ENCODE data around the gene TBX2. TPM values are rescaled to one million over a fixed set of nuclear protein-coding genes. Genes with fewer than 3 reads are reported as not detected.

TBX2 gene
- polyA plus RNA-seq, 6 donors from 2014 or later, result not detected

GRCh38 chr17:61395983-61396585, 3.6 kb upstream of the TBX2 start:
- H3K27me3 Mint-ChIP-seq, result peaks cover 31 to 68% (median 33%) of the 10 kb centered on the region in 3 donors
- peak in 1 of 2 donors; percentile 19 for ATAC-seq (ENCODE audit: low read depth in 2 of 2)

DNA sequence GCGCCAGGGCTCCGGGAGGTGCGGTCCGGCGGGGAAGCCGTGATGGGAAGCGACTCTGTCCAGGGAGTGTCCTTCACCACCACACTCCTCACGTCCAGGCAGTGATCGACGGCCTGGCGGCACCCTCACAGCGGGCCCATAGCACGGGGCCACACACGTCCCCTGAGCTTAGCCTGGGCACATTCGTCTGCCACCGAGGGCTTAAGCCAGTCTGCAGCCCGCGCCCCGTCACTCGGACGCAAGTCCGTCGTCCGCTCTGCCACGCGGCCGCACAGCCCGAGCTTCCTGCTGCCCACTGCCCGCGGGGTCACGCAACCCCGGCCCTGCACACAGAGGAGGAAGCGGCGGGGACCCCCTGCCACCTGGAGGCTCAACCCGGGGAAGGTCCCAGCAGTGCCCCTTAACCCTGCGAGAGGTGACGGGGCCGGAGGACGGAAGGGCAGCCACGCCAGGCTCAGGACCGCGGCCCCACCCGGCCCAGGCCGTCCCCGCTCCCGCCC, 3.0 kb upstream of the TBX2 start:
- H3K27ac Mint-ChIP-seq, result no peak overlapping the region
- no peak overlapping the region for H3K4me3 Mint-ChIP-seq
- ATAC-seq (ENCODE audit: low read depth in 2 of 2) (no peak), DNase-seq (no peak)
- H3K4me1 Mint-ChIP-seq, result peaks cover 17 to 35% (median 23%) of the 10 kb centered on the region in 3 donors
- H3K27me3 Mint-ChIP-seq, result peaks cover 35 to 68% (median 38%) of the 10 kb centered on the region in 3 donors
- peaks cover 0 to 4% (median 1%) of the 10 kb centered on the region in 7 donors for H3K9me3 Mint-ChIP-seq
- peaks cover 0 to 9% of the 10 kb centered on the region in 2 donors for H3K36me3 Mint-ChIP-seq

More at GRCh38 chr17:61395983-61396585, 3.6 kb upstream of the TBX2 start:
- Mint-ChIP-seq H3K4me3 (peak overlapping the region in 2 of 8 donors; percentile 30 to 39), H3K4me1 (peaks cover 13 to 30% (median 18%) of the 10 kb centered on the region in 3 donors), H3K9me3 (peaks cover 0 to 4% (median 1%) of the 10 kb centered on the region in 7 donors), H3K27ac (peak overlapping the region in 4 of 6 donors; percentile 43 to 72 (median 56)), H3K36me3 (peaks cover 0 to 9% of the 10 kb centered on the region in 2 donors)
- DNase-seq, result no peak

DNA sequence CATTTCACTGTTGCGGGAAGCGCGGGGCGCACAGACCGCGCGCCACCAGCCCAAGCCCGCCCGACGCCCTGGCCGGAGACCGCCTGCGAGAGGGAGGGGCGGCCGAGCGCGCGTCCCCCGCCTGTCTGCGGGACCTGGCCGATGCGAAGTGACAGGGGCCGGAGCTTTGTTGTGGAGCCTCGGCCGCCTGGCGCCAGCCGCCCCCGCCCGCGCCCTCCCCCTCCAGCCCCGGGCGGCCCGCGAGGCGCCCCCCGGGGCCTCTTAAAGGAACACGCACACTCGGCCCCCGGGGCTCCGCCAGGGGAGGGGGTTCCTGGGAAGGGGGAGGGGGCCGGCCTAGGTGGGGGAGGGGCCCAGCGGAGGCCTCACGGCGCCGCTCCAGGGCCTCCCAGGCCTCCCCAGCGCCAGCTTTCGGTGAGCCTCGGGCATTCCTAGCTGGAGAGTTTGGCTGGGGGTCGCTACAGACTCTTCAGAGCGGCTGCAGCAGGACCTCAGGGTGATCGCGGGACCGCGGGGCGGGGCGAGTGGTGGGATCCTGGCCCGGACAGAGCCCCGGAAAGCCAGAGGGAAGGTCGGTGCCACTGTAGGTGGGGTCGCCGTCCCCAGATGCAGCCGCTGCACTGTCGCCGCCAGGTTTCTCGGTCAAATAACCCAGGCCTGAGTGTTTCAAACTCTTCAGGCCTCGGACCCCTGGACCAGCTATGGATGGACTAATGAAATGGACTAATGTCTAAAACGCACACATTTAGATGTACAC, 2.4 kb upstream of the TBX2 start:
- Mint-ChIP-seq H3K9me3 (peaks cover 0 to 4% (median 1%) of the 10 kb centered on the region in 7 donors), H3K4me3 (peak overlapping the region in 5 of 8 donors; percentile 6 to 84 (median 69)), H3K4me1 (peaks cover 17 to 36% (median 24%) of the 10 kb centered on the region in 3 donors), H3K27ac (peak overlapping the region in 2 of 6 donors; percentile 72 to 86), H3K27me3 (peaks cover 40 to 66% (median 40%) of the 10 kb centered on the region in 3 donors), H3K36me3 (peaks cover 0 to 9% of the 10 kb centered on the region in 2 donors)
- ATAC-seq (ENCODE audit: low read depth in 2 of 2) (no peak), DNase-seq (no peak)

- Mint-ChIP-seq H3K27me3 (peaks cover 55 to 67% (median 55%) of the 10 kb centered on the region in 3 donors), H3K9me3 (peaks cover 0 to 10% (median 2%) of the 10 kb centered on the region in 7 donors), H3K36me3 (peaks cover 0 to 17% of the 10 kb centered on the region in 2 donors), H3K27ac (peak overlapping the region; percentile 38 to 86 (median 78)), H3K4me1 (peaks cover 32 to 50% (median 38%) of the 10 kb centered on the region in 3 donors), H3K4me3 (peak overlapping the region; percentile 21 to 87 (median 75))
- DNase-seq (no peak), ATAC-seq (ENCODE audit: low read depth in 2 of 2) (no peak)
These were observed 917 bp upstream of the TBX2 start for GRCh38 chr17:61398721-61399130.

DNA sequence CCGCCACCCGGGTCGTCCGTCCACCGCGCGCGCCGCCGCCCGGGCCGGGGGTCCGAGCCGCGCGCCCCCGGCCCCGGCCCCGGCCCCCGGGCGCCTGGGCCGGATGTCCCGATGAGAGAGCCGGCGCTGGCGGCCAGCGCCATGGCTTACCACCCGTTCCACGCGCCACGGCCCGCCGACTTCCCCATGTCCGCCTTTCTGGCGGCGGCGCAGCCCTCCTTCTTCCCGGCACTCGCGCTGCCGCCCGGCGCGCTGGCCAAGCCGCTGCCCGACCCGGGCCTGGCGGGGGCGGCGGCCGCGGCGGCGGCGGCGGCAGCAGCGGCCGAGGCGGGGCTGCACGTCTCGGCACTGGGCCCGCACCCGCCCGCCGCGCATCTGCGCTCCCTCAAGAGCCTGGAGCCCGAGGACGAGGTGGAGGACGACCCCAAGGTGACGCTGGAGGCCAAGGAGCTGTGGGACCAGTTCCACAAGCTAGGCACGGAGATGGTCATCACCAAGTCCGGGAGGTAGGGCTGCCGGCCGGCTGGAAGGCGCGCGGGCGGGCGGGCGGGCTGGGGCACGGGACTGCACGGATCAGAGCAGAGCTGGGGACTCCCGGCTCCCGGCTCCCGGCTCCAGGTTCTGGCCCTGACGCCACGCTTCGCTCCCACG, 548 bp downstream of the TBX2 start:
- Mint-ChIP-seq H3K27me3 (peaks cover 50 to 62% (median 55%) of the 10 kb centered on the region in 3 donors), H3K27ac (peak overlapping the region in 1 of 6 donors; percentile 52), H3K36me3 (peaks cover 0 to 17% of the 10 kb centered on the region in 2 donors), H3K4me3 (peak overlapping the region; percentile 76 to 90 (median 80)), H3K4me1 (peaks cover 37 to 54% (median 41%) of the 10 kb centered on the region in 3 donors), H3K9me3 (peaks cover 0 to 10% (median 2%) of the 10 kb centered on the region in 7 donors)
- ATAC-seq (ENCODE audit: low read depth in 2 of 2), result peak; percentile 9 to 19
- no peak for DNase-seq

DNA sequence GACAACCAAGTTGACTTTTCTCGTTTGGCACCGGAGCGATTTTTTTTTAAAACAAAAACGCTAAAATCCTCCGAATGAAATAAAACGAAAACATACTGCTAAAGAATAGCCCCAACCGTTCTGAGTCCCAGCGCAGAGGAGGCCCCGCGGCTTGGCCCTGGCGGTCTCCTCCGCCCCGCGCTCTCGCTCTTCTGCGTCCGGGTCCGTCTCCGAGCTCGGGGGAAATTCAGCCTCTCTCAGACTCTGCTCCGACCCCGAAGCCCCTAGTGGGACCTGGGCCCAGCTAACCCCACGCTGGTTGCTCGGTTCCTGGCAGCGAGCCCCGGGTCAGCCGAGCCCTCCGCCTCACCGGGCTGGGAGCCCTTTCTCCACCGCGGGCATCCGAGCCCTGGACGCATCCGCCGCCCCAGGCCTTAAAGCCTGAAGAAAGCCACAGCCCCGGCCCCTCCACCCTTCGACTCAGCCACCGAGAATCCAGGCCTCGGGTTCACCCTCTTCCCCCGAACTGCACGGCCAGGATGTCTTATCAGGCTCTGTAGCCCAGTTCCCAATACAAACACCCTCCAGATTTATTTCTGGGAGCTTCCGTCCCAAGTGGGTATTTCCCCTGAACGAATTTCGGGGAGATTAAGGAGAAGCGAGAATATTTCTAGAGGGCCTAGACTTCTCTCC, 1.2 kb downstream of the TBX2 start:
- no peak for ATAC-seq (ENCODE audit: low read depth in 2 of 2)
- peak overlapping the region in 2 of 6 donors; percentile 52 to 56 for H3K27ac Mint-ChIP-seq

GRCh38 chr17:61401389-61402072, 1.9 kb downstream of the TBX2 start:
- Mint-ChIP-seq H3K36me3 (peaks cover 0 to 8% of the 10 kb centered on the region in 2 donors), H3K9me3 (peaks cover 0 to 10% (median 0%) of the 10 kb centered on the region in 7 donors), H3K4me1 (peaks cover 38 to 45% (median 42%) of the 10 kb centered on the region in 3 donors), H3K27ac (no peak overlapping the region), H3K27me3 (peaks cover 52 to 60% (median 53%) of the 10 kb centered on the region in 3 donors), H3K4me3 (peak overlapping the region; percentile 31 to 84 (median 78))
- no peak for DNase-seq
- ATAC-seq (ENCODE audit: low read depth in 2 of 2), result no peak

More for the DNA sequence above, 1.2 kb downstream of the TBX2 start:
- Mint-ChIP-seq H3K4me1 (peaks cover 34 to 47% (median 39%) of the 10 kb centered on the region in 3 donors), H3K36me3 (peaks cover 0 to 11% of the 10 kb centered on the region in 2 donors), H3K9me3 (peaks cover 0 to 10% (median 0%) of the 10 kb centered on the region in 7 donors), H3K27me3 (peaks cover 47 to 56% (median 48%) of the 10 kb centered on the region in 3 donors), H3K4me3 (peak overlapping the region; percentile 76 to 90 (median 80))
- no peak for DNase-seq

DNA sequence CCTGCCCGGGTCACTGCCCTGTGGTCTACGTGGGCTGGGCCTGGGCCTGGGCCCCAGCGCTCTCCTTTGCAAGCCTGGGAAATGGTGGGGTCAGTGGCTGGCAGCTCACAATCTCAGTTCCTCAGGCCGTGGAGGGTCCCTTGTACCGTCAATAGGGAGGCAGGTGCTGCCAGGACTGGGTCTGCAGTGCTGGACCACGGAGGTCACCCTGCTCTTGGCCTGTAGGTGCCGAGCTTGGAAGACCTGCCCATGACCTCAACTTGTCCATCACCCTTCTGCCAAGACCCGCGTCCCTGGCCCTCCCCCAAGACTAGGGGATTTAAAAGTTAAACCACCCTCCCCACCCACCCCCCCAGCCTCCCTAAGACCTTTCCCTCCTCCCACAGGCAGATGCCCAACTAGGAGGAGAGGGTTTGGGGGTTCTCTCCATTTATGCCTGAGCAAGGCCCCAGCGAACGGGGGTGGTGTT, 2.5 kb downstream of the TBX2 start:
- Mint-ChIP-seq H3K36me3 (peaks cover 0 to 8% of the 10 kb centered on the region in 2 donors), H3K27ac (peak overlapping the region in 2 of 6 donors; percentile 87 to 89), H3K4me1 (peaks cover 38 to 48% (median 46%) of the 10 kb centered on the region in 3 donors), H3K9me3 (peaks cover 0 to 10% (median 0%) of the 10 kb centered on the region in 7 donors), H3K4me3 (peak overlapping the region in 6 of 8 donors; percentile 9 to 84 (median 76)), H3K27me3 (peaks cover 57 to 66% (median 58%) of the 10 kb centered on the region in 3 donors)
- ATAC-seq (ENCODE audit: low read depth in 2 of 2) (no peak), DNase-seq (no peak)

DNA sequence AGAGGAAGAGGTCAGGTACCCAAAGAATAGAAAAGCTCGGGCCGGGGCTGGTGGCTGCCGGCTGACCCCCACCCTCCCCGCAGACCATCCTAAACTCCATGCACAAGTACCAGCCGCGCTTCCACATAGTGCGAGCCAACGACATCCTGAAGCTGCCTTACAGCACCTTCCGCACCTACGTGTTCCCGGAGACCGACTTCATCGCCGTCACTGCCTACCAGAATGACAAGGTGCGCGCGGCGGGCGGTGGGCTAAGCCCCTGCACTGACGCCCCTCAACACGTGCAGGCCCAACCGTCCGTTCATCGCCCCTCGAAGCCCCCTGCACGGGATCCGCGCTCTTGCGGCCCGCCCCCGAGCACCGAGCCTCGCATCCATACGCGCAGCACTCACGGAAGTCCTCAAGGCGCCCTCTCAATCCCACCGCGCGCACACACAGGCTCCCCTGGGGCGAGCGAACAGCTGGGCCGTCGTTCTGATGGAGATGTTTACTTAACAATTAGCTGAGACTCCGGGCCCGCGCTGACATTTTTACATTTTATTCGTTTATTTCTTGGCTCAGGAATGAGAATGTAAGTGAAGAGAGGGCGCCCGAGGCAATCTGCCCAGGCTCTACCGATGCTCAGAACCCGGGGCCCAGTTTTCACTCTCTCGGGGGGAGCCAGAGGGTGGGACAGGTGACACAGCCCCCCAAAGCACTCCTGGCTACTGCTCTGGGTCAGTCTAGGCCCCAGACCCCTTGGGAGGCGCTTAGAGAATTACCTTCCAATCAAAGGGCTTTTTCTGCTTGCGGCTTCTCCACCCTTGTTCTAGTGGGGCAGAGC, 3.5 kb downstream of the TBX2 start:
- Mint-ChIP-seq H3K27ac (peak overlapping the region in 5 of 6 donors; percentile 70 to 98 (median 87)), H3K36me3 (peaks cover 0 to 8% of the 10 kb centered on the region in 2 donors), H3K27me3 (peaks cover 60 to 71% (median 65%) of the 10 kb centered on the region in 3 donors), H3K4me3 (peak overlapping the region; percentile 56 to 90 (median 82)), H3K4me1 (peaks cover 38 to 51% (median 44%) of the 10 kb centered on the region in 3 donors), H3K9me3 (peaks cover 0 to 10% (median 0%) of the 10 kb centered on the region in 7 donors)
- peak; percentile 17 to 21 for ATAC-seq (ENCODE audit: low read depth in 2 of 2)
- DNase-seq, result no peak

DNA sequence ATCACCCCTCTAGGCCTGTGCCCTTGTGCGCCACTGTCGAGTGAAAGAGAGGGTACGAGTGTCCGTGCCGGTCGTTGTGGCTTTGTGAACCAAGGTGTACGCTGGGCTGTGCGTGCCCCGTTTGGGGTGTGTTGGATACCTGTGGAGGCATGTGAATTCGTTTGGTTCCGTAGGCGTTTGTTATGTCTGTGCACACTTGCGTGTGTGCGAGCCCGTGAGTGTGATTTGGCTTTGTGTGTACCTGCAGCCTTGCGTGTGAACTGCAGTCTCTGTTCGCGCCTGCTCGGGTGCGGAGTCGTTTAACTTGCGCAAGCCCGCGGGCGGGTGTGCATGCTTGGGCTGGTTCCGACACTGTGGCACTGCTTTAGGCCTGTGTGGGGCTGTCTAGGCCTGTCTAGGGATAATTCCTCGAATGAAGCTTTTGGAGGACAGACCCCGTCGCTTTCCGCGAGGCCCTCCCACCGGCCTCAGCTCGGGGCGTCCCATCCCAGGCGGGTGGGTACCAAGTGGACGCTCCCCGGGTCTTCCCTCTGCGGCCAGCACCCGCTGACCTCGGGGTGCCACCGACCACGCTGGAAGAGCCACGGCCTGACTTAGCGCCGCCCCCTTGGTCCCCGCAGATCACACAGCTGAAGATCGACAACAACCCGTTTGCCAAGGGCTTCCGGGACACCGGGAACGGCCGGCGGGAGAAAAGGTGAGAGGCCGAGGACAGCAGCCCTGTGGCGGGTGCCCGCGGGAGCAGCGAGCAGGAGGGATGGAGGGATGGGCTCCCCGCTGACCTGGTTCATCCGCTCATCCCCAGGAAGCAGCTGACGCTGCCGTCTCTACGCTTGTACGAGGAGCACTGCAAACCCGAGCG, 4.4 kb downstream of the TBX2 start:
- Mint-ChIP-seq H3K4me3 (peak overlapping the region; percentile 56 to 90 (median 82)), H3K4me1 (peaks cover 40 to 51% (median 44%) of the 10 kb centered on the region in 3 donors), H3K27ac (peak overlapping the region in 3 of 6 donors; percentile 57 to 89 (median 87)), H3K27me3 (peaks cover 58 to 71% (median 66%) of the 10 kb centered on the region in 3 donors), H3K9me3 (peaks cover 0 to 5% (median 0%) of the 10 kb centered on the region in 7 donors), H3K36me3 (peaks cover 0 to 8% of the 10 kb centered on the region in 2 donors)
- DNase-seq, result no peak
- no peak for ATAC-seq (ENCODE audit: low read depth in 2 of 2)
